OCI-LY3 (cell line): ENCODE data around the gene BICD1.

Experiments
- EZH2phosphoT487 ChIP-seq: fragments of 200-600 bp; shearing (Covaris generic); IDR thresholded peaks from 2 replicates; pipeline ENCODE4 v1.6.1; 2018; ENCODE audit warnings: antibody characterized with exemption, mixed run types, low read depth
- TF ChIP-seq, protein P1 (sequence below): fragments of 200-600, 300-600 bp; sonication (generic); IDR thresholded peaks from 2 replicates; pipeline ENCODE4 v1.5.1; 2014; ENCODE audit warnings: antibody characterized with exemption, low read length, low read depth

DNA sequence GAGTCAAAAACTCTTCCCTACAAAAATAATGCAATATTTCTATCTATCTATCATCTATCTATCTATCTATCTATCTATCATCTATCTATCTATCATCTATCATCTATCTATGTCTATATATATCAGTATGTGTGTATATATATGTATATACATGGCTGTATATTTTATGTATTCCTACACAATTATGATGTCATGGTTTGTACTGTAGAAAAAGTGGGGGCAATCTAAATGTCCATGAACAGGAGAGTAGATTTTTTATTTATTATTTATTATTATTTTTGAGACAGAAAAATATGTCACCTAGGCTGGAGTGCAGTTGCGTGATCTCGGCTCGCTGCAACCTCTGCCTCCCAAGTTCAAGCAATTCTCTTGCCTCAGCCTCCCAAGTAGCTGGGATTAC, 45.6 kb upstream of the BICD1 start:
- TF ChIP-seq, protein P1, sequence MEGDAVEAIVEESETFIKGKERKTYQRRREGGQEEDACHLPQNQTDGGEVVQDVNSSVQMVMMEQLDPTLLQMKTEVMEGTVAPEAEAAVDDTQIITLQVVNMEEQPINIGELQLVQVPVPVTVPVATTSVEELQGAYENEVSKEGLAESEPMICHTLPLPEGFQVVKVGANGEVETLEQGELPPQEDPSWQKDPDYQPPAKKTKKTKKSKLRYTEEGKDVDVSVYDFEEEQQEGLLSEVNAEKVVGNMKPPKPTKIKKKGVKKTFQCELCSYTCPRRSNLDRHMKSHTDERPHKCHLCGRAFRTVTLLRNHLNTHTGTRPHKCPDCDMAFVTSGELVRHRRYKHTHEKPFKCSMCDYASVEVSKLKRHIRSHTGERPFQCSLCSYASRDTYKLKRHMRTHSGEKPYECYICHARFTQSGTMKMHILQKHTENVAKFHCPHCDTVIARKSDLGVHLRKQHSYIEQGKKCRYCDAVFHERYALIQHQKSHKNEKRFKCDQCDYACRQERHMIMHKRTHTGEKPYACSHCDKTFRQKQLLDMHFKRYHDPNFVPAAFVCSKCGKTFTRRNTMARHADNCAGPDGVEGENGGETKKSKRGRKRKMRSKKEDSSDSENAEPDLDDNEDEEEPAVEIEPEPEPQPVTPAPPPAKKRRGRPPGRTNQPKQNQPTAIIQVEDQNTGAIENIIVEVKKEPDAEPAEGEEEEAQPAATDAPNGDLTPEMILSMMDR = no peak
- TF ChIP-seq EZH2phosphoT487 = no peak
